UCSD-AML1 (cell line): ENCODE data around the gene COPS4.
"Not testable (repeated sequence)": the region's sequence is repeated elsewhere in the genome, so short reads cannot be mapped to it uniquely, and the experiment has no call there.

ENCODE experiments used
- DNase-seq: peaks from one replicate; lab custom pipeline; 2025; ENCODE audit not compliant: unreplicated experiment; lab: John Stamatoyannopoulos, UW

Gene COPS4

DNA sequence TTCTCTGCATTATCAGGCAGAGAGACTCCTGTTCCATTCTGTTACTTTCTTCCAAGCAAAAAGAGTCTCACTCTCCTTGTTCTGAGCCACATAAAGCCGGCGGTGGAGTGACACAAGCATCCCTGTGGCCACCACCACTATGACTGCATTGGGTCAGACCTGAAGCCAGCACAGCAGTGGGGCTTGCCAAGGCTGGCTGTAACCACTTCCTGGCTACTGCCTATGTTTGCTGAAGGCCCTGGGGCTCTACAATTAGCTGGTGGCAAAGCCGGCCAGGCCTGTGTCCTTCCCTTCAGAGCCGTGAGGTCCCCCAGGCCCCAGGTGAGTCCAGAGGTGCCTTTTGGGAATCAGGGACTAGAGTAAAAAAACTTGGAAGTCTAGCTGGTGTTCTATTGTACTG lies 47.8 kb downstream of the COPS4 start:
- peak; percentile 51 for DNase-seq

DNA sequence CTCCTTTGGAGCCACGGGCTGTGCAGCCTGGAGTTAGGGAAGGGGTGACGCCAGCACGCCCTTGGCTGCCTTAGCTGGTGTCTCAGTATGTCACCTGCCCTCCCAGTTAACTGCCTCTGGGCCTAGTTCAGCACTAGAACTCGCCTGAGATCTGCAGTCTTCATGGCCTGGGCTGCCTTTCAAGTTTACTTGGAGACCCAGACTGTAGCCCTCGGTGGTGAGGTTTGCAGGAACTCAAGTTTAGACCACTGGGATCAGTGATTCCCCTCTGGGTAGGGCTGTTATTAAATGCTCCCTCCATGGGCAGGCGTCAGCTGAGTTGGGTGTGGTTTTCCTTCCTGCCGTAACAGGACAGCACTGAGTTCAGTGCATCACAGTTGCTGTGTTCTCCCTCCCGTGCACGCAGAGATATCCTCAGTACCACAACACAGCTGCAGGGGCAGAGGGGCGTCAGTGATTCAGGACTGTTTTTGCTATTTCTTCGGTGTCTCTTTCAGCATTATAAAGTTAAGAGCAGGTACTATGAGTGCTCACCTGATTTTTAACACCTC lies 49.0 kb downstream of the COPS4 start:
- peak; percentile 56 for DNase-seq

DNA sequence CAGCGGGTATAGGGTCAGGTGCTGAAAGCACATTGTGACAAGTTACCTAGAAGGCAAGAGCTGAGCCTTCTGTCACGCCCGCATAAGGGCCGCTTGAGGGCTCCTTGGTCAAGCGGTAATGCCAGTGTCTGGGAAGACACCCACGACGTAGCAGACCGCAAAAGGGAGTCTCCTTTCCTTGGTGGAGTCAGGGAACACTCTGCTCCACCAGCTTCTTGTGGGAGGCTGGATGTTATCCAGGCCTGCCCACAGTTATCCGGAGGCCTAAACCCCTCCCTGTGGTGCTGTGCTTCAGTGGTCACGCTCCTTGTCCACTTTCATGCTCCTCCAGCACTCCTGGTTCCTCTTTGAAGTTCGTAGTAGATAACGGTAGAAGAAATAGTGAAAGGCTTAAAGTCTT lies 50.0 kb downstream of the COPS4 start:
- not testable (repeated sequence) for DNase-seq

DNA sequence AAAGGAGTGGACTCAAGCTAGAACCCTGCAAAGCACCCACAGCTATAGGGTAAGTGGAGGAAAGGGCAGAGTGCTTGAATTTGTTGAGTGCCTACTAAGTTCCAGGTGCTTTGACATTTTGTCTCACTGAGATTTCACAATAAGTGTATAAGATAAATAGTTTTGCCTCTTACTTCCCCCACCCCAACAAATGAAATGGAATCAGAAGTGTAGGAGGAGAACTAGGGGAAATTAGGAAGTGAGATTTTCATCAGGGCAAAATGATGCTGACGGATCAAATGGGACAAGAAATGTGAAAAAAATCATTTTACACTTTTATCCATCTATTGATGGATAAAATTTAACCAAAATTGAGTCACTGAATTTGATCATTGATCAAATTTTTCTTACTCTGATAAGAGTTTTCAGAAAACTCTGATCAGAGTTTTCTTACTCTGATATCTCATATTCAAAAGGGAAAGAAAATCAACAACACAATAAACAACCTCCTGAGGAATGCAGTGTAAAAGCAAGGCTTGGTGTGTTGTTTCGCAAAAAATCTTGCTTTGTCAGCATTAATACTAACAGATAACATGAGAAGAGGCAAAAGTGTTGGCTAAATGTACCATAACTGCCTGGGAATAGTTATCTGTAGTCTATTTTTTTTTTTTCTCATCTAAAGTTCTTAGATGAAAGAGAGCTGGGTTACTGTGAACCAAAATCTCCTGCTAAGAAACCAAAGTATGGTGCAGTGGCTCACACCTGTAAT lies 54.6 kb downstream of the COPS4 start:
- no peak for DNase-seq

GRCh38 chr4:83093060-83093640 lies 58.2 kb downstream of the COPS4 start:
- no peak for DNase-seq

DNA sequence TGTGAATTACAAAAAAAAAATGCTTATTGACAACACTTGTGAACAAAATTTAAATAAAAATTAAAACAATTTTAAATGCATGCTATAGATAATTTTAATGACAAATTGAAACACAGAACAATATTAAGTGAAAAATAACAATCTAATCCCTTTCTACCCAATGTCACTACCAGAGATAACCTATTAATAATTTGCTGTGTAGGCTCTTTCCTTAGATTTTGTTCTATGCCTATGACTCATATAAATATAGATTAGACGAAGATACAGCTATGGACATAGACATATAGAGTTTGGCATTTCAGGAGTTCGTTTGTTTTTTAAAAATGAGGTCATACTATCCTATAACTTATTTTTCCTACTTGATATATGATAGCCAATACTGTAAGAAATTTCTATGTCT lies 61.4 kb downstream of the COPS4 start:
- DNase-seq, result no peak

DNA sequence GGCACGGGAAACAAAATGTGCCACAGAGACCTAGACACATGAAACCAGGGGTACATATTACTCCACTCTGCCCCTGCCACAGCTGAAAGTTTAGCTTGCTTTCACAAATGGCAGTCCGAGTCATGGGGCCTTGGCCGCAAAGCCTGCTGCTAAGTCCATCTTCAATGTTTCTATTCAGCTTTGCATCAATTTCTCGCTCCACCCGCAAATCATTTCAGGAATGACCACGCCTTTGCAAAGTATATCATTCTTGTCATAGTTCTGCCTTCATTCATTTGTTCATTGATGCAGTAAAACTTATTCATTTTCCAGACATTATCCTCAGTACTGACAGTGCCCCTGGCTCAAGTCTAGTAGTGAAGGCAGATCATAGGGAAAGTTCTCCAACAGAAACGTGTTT lies 70.0 kb downstream of the COPS4 start:
- DNase-seq, result no peak

GRCh38 chr4:83107631-83108030 lies 72.6 kb downstream of the COPS4 start:
- DNase-seq, result no peak

DNA sequence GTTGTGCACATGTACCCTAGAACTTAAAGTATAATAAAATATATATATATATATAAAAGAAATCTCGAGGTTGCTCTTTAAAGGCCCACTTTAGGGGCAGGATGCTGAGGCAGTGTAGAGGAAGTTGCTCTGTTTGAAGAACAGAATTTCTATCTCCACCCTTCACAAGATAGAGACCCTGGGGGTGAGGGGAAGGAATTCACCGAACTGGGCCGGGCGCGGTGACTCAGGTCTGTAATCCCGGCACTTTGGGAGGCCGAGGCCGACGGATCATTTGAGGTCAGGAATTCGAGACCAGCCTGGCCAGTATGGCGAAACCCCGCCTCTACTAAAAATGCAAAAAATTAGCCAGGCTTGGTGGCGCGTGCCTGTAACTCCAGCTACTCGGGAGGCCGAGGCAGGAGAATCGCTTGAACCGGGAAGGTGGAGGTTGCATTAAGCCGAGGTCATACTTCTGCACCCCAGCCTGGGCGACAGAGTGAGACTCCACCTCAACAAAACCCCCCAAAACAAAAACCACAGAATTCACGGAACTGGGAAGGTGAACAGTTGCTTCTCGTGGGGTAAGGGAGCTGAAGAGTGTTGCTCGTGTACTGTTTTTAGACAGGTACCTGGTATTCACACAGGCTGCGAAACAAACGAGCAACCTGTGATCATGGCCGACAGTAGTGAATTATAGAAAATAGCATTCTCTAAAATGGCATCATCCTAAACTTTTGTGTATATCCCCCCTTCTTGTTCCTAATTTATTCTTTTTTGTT lies 73.3 kb downstream of the COPS4 start:
- DNase-seq, result no peak

DNA sequence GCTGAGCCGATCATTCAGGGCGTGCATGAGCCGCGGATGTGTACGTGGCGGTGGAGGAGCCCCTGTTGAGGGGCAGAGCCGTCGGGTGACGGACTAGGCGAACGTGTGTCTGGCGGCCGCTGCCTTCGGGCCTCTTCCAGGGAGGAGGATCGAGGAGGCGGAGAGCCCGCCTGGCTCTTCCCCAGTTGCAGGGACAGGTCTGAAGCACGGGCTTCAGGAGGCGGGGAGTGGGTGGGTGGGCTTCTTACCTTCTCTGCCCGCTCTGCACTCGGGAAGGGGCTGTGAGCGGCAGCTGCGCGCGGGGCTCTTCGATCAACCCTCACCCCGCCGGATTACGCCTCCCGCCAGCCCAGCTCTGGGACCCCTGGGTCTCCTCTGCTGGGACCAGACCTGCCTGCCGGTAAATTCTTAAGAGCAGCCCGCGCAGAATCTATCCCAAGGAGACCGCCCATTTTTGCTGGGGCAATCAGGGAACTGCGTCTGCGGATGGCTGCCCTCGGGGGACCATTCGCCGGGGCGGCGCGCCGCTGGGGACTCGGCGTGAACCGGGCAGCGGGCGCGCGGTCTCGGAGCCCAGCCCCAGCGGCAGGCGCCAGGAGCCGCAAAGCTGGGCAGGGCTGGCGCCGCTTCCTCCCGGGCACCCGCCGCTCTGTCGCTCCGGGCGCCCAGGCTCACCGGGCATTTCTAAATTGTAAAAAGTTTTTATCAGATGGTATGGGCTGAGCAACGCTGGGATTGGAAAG lies 74.7 kb downstream of the COPS4 start:
- DNase-seq, result no peak

- no peak for DNase-seq
Observed at GRCh38 chr4:83110223-83110945, 75.4 kb downstream of the COPS4 start.

DNA sequence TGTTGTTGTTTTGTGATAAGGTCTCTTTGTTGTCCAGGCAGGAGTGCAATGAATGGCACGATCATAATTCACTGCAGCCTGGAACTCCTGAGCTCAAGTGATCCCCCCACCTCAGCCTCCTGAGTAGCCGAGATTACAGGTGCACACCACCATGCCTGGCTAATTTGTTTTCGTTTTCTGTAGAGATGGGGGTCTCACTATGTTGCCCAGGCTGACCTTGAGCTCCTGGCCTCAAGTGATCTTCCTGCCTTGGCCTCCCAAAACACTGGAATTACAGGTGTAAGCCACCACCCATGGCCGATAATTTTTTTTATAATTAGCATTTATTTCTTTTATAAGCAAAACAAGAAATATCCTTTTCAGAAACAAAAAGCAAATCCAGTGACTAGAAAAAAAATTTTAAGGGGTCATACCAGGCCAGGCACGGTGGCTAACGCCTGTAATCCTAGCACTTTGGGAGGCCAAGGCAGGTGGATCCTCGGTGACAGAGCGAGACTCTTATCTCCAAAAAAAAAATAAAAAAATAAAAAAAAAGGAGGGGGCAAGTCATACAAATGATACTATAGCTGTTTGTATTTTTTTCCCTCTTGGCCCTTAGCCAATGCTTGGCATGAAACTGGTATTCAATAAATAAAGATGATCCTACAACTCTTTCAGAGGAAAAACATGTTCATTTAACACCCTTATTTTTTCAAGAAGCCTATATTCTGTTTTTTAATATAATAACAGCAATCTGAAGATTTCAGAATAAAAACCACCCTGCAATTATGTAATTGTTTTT lies 76.2 kb downstream of the COPS4 start:
- no peak for DNase-seq

DNA sequence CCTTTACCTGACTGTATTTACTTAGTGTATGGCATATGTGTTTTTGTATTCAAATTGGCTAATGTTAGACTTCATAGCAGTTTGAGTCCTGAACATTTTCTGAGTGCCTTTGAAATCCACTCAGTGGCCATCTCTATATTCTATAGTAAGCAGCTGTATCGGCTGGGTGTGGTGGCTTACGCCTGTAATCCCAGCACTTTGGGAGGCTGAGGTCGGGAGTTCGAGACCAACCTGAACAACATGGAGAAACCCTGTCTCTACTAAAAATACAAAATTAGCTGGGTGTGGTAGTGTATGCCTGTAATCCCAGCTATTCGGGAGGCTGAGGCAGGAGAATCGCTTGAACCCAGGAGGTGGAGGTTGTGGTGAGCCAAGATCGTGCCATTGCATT lies 76.8 kb downstream of the COPS4 start:
- not testable (repeated sequence) for DNase-seq

- peak; percentile 32 for DNase-seq
Observed at GRCh38 chr4:83112231-83112630, 77.2 kb downstream of the COPS4 start.

DNA sequence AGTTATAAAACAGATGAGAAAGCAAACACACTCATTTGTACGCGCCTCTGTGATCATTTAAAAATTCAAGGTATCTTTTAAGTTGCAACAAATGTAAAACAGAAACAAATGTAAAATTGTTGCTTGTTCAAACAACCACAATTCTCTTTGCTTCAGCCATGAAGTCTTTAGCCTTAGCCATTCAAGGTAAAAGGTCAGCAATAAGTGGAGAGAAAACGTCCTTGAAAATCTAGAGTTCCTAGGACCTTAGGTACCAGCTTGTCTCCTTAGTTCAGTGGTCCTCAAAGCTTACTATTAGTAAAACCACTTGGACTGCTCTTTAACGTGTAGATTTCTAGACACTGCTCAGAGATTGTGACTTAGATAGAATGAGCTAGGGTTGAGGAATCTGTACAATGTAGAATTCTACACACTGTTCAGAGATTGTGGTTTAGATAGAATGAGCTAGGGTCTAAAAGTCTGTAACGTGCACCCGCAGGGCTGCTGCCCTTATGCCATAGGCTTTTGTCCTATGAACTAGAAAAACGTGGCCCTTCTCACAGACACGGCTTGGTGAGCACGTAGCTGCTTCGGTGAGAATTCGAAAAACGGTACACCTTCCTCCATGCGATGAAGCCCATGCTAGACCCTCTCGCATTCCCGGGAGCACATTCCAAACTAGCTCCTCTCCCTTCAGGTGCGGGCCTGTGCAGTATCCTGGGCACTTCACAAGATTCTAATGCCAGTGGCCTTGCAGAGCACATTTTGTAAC lies 77.9 kb downstream of the COPS4 start:
- peak; percentile 60 for DNase-seq

GRCh38 chr4:83113429-83113786 lies 78.4 kb downstream of the COPS4 start:
- DNase-seq, result peak; percentile 60

DNA sequence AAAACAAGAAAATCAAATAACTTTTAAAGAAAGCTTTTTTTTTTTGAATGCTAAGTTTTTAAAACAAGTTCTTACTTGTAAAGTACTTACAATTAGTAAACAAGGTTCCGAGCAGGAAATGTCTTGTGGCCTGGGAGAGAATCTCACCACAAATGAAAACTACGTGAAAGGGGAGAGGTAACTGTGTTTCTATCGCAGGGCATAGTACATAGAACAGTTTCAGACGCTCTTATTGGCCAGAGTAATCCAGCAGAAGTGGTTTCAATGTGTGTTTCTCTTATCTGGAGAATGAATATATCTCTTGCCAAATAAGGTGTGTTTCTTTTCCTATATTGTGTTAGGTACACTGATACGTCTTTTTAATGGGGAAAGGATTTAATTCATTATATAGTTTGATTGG lies 79.6 kb downstream of the COPS4 start, which contains the start of gene PLAC8:
TSS of gene PLAC8 (minus strand) at position 154 of the 400 bp plus-strand sequence. CDS start 6,808 bp downstream, outside the sequence.
- DNase-seq, result no peak

DNA sequence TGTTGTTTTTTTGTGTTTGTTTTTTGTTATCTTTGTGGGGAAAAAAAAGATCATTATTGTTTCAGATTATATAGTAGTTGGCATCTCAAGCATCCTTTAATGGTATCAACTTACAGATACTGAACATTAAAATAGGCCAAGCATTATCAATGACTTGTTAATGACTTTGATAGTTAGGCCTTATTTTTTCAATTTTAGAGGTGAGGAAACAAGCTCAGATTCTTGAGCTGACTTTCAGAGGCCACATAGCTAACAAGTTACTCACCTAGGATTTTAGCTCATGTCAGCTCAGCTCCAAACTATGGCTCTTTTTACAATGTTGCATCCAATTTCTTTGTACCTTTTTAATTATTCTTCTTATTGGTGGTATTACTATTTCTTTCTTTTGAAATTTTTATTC lies 80.0 kb downstream of the COPS4 start:
- no peak for DNase-seq
